HG03460 (cell line): ENCODE results near the gene NRCAM.

Source experiments
- ATAC-seq: cut with Tn5 transposase; IDR thresholded peaks from one replicate; pipeline ENCODE4 v1.9.1; 2021; ENCODE audit not compliant: unreplicated experiment

NRCAM gene

DNA sequence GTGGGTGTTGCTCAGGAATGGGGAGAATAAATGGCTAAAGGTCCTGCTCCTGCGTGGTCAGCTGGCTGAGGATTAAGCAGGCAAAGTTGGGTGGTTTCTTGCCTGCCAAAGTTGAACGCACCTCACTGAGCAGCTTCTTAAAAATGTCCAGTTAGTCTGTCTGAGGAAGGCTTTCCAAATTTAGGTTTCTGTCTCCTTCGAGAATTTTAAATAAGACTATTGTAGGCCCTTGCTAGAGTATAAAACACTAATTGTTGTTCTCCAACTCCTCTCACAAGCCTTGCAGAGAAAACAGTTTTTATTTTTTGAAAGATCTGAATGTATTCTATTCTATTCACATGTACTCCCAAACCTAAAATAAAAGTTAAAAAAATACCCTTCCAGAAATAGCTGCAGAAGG lies 204.1 kb downstream of the NRCAM start:
- no peak for ATAC-seq

GRCh38 chr7:108251700-108252099 lies 204.5 kb downstream of the NRCAM start:
- ATAC-seq, result no peak

DNA sequence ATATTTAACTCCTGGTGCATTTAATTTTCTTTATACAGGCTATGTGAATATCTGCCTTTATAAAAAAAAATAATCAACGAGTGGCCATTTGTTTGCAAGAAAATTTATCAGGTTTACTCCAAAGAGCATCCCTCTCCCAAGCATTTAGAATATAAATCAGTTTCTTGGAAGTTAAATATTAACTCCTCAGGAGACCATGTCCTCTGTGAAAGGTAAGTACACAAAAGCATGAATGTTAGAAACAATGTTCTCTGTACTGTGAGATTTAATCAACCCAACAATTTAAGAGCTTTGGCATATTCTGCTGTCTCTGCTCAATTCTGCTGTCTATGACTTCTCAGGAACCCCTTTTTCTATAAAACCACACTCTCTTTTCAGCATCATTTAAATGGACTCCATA lies 206.8 kb downstream of the NRCAM start:
- ATAC-seq, result no peak

- ATAC-seq, result no peak
Observed at GRCh38 chr7:108248821-108249220, 207.4 kb downstream of the NRCAM start.

- ATAC-seq, result no peak
Observed at GRCh38 chr7:108248418-108248817, 207.8 kb downstream of the NRCAM start.

- no peak for ATAC-seq
Observed at GRCh38 chr7:108247614-108248013, 208.6 kb downstream of the NRCAM start.

DNA sequence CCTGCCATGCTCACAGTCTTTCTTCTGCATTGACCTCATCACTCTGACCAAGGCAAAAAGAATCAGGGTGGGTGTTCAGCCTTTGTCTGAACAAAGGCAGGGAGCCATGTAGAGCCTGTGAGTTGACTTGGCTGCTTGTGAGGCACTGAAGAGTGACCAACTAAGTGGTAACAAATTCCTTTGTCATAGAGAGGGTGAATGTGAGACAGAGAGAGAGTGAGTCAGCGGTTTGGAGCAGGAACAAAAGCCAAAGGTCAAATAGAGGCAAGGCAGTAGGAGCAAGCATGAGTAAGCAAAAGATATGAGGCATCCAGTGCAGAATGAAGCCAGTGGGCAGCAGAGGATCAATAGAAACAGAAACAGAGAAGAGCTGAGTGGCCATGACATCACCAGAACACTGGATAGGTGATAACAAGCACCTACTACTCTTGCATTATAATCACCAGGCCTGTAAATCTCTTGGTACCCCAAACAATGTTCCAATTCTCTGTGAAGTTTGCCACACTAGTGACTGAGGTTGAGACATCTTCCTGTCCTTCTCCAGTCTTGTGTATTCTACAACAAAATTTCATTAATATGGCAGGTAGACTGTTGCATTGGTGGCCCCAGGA lies 209.9 kb downstream of the NRCAM start:
- peak; percentile 77 for ATAC-seq

DNA sequence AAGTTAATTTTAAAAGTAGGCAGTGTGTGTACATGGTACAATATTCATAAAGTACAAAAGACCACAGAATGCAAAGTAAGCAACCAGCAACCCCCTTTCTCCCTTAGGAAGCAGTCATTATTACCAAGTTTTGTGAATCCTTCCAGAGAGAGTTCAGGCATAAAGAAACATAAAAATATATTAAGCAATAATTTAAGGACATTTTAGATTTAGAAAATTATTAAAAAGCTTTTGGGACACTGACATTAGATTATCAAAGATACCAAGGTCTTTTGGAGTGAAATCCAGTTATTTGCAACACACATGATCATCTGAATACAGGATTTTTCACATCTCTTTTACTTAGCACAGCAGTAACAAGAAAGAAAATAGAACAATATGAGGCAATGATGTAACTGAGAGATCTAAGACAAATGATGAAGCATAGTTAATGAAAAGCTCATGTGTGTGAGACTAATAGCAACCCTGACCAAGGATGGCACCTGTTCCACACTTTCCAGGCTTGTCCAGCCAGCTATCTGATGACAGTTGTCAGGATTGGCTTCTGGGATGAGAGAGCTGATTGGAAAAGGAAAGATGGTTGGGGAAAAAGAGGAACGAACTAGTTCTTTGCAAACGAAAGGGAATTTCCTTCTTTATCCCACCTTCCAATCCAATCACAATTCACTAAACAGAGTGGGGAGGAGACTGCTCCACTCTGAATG lies 210.6 kb downstream of the NRCAM start:
- ATAC-seq, result no peak

- ATAC-seq, result no peak
Observed at GRCh38 chr7:108244110-108244509, 212.1 kb downstream of the NRCAM start.

GRCh38 chr7:108239501-108240225 lies 216.6 kb downstream of the NRCAM start:
- no peak for ATAC-seq

GRCh38 chr7:108236681-108237415 lies 219.4 kb downstream of the NRCAM start:
- no peak for ATAC-seq

GRCh38 chr7:108235451-108236061 lies 220.7 kb downstream of the NRCAM start:
- no peak for ATAC-seq

DNA sequence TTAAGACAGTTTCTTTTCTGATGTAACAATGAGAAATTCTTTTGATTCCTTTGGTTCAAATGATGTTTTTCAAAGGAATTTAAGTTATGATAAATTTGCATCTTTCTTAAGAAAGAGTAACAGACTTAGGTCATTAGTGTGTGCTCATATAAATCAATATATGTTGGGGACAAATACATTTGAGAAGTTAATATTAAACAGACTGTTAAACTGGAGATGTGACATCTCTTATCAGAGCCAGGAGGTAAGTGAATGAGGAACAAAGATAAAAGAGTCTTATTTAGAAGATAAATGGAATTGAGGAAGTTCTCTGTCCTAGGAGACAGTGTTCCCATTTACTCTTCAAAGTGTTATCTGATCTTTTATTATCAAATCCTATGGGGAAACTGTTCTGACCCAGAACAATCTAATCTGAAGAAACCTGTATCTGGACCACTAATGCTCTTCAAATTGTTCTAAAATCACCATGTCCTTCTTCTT lies 221.2 kb downstream of the NRCAM start:
- no peak for ATAC-seq

DNA sequence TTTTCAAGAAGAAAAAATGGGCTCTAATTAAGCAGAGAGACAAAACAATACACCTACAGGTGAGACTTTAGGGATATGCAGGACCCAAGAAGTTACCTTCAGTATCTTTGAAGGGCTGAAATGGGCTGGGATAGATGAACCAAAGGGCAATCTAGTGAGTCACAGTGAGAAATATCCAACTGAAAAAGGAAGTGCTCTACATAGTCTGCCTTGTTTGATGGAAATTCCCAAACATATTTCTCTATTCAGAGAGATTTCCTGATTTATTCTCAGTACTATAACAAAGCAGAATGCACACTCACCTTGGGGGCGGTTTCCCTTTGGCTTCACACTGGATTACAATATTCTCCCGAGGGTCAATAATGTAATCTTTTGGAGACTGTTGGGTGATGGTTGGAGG lies 222.0 kb downstream of the NRCAM start:
- ATAC-seq, result no peak

GRCh38 chr7:108232076-108232475 lies 224.2 kb downstream of the NRCAM start:
- ATAC-seq, result no peak

DNA sequence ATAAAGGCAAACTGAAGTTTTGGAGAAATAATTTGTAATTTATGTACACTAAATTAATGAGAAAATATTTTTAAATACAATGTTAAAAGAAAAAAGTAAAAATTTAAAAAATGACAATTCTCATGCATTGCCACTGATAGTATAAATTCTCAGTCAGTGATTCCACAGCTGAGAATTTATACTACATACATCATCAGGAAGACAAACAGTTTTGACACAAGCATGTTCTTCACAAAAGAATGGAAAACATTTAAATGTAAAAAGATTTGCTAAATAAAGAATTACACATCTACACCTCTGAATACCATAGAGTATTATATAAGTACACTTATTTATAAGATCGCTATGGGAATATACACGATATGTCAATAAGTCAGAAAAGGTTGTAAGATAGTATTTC lies 225.0 kb downstream of the NRCAM start:
- ATAC-seq, result no peak

GRCh38 chr7:108227366-108227765 lies 228.9 kb downstream of the NRCAM start:
- no peak for ATAC-seq

GRCh38 chr7:108226816-108227299 lies 229.4 kb downstream of the NRCAM start:
- ATAC-seq, result no peak

DNA sequence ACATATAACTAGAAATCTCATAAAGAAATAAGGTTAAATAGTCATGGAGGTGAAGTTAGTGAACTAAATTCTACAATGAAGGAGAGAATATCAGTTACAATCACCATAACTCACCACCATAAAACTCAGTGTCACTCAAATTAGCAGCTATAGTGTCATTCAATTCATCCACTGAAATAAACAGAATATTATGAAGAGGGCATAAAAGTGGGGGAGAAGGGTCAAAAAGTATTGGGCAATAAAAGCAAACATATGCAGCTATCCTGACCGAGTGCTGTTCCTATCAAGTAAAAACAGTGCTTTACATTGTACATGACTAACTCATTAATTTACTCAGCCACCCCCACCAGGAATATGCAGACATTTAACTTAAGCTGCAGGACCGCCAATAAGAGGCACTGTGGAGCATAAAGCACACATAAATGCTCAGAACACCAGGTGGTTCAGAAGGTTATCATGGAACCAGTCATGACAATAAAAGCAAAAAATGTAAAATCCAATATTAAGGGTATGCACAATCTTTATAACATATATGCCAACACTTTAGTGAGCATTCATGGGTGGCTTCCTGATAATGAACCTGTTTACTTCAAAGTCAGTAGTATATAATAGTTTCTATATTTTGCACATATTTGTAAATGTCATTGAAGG lies 230.6 kb downstream of the NRCAM start:
- no peak for ATAC-seq

DNA sequence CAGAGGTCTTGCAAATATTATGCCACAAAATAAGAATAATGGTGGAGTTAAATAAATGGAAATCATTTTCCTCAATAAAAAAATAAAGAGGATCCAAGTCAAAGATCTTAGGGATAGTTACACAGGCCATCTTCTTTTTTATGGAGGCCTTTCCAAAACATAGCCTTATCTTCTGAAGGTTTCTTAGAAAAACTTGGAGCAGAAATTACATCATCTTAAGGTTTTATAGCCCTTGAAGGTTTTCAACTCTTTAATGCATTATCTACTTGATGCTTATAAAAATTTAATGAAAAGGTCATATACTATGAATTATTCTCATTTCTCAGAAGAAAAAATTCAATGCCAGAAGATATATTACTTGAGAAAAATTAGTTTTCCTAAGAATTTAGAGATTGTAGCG lies 231.8 kb downstream of the NRCAM start:
- no peak for ATAC-seq
